Activated T-cell treated with anti-CD3 and anti-CD28 coated beads for 1 hour (primary cell): ENCODE results near the gene IFNA5.

Experiments
- DNase-seq: peaks from one replicate; pipeline ENCODE4 v3.0.0-alpha.2; 2020; ENCODE audit warnings: low read depth

IFNA5 gene

GRCh38 chr9:21294364-21294774 lies 10.7 kb downstream of the IFNA5 start:
- DNase-seq: no peak

- no peak for DNase-seq
Observed at GRCh38 chr9:21289848-21290247, 15.3 kb downstream of the IFNA5 start.

GRCh38 chr9:21287280-21287679 lies 17.8 kb downstream of the IFNA5 start:
- no peak for DNase-seq

GRCh38 chr9:21286659-21287058 lies 18.5 kb downstream of the IFNA5 start:
- DNase-seq: no peak

- DNase-seq: no peak
Observed at GRCh38 chr9:21286099-21286498, 19.0 kb downstream of the IFNA5 start.

- DNase-seq: no peak
Observed at GRCh38 chr9:21281275-21281674, 23.8 kb downstream of the IFNA5 start.

GRCh38 chr9:21268347-21268657 lies 36.8 kb downstream of the IFNA5 start:
- DNase-seq: no peak

- no peak for DNase-seq
Observed at GRCh38 chr9:21267485-21268346, 37.4 kb downstream of the IFNA5 start.

GRCh38 chr9:21266733-21267484 lies 38.2 kb downstream of the IFNA5 start:
- DNase-seq: no peak

GRCh38 chr9:21265421-21266189 lies 39.5 kb downstream of the IFNA5 start:
- no peak for DNase-seq

GRCh38 chr9:21255538-21256212 lies 49.4 kb downstream of the IFNA5 start:
- DNase-seq: no peak
